ENCODE measurements around the gene DEFB125.

GRCh38 chr20:78338-78737 lies 9.1 kb upstream of the DEFB125 start:
- no peak for TF ChIP-seq CTCF (IDR thresholded peaks at IDR 0.05)
- no peak for TF ChIP-seq EZH2 (IDR thresholded peaks at IDR 0.05; ENCODE audit: borderline replicate concordance, insufficient read depth, low read depth, low read length, poor library complexity, severe bottlenecking)

All from B cell (primary cell).